Smooth muscle cell (in vitro differentiated cells): ENCODE results near the gene TMEM150B. TPM values are rescaled to one million over a fixed set of nuclear protein-coding genes. Genes with fewer than 3 reads are reported as not detected.

Source experiments
- polyA plus RNA-seq: library from polyadenylated mRNA; unstranded; fragments of >200 nt; fragmentation: Nextera tagmentation; extraction: Ambion mirVana; gene quantifications from 2 replicates; pipeline ENCODE4 v1.2.1, GENCODE V29; 2016
- total RNA-seq: library from RNA; depleted of rRNA; stranded (reverse); fragments of >200 nt; gene quantifications from 2 replicates; pipeline ENCODE4 v1.2.3, GENCODE V29; 2014

The TMEM150B gene
- total and polyA plus RNA-seq, 2 experiments from 2014 or later: not detected

Other genes starting within 250 kb of the TMEM150B start
- gene EPS8L1, start 249.5 kb downstream of the TMEM150B start, total RNA-seq: 21.4 and 32.9 TPM in 2 replicates
- gene EPS8L1, start 249.5 kb downstream of the TMEM150B start, polyA plus RNA-seq: 16.8 and 32.6 TPM in 2 replicates
- 16.8 and 30.5 TPM in 2 replicates for gene PPP1R12C, start 207.7 kb downstream of the TMEM150B start, total RNA-seq
- 26.1 and 32.1 TPM in 2 replicates for gene PPP1R12C, start 207.7 kb downstream of the TMEM150B start, polyA plus RNA-seq
- 24.9 and 27.1 TPM in 2 replicates for gene TNNT1, start 176.1 kb downstream of the TMEM150B start, total RNA-seq
- 24.5 and 54.0 TPM in 2 replicates for gene TNNT1, start 176.1 kb downstream of the TMEM150B start, polyA plus RNA-seq
- not detected in 2 replicates for gene TNNI3, start 167.6 kb downstream of the TMEM150B start, total RNA-seq
- gene TNNI3, start 167.6 kb downstream of the TMEM150B start, polyA plus RNA-seq: 1.8 and 3.0 TPM in 2 replicates
- gene DNAAF3, start 158.7 kb downstream of the TMEM150B start, total RNA-seq: 0.76 and 1.3 TPM in 2 replicates
- 0.97 and 1.4 TPM in 2 replicates for gene DNAAF3, start 158.7 kb downstream of the TMEM150B start, polyA plus RNA-seq
- not detected in 2 replicates for gene SYT5, start 145.1 kb downstream of the TMEM150B start, total RNA-seq
- gene SYT5, start 145.1 kb downstream of the TMEM150B start, polyA plus RNA-seq: 0.17 TPM in 1 of 2 replicates, not detected in the other
- 0.18 and 0.31 TPM in 2 replicates for gene PTPRH, start 115.8 kb downstream of the TMEM150B start, total RNA-seq
- gene PTPRH, start 115.8 kb downstream of the TMEM150B start, polyA plus RNA-seq: 0.46 TPM in 1 of 2 replicates, not detected in the other
- gene TMEM86B, start 96.6 kb downstream of the TMEM150B start, total RNA-seq: 1.7 and 2.1 TPM in 2 replicates
- gene TMEM86B, start 96.6 kb downstream of the TMEM150B start, polyA plus RNA-seq: 2.6 and 3.3 TPM in 2 replicates
- 26.7 and 31.1 TPM in 2 replicates for gene PPP6R1, start 66.3 kb downstream of the TMEM150B start, total RNA-seq
- 58.0 and 59.9 TPM in 2 replicates for gene PPP6R1, start 66.3 kb downstream of the TMEM150B start, polyA plus RNA-seq
- gene HSPBP1, start 45.2 kb downstream of the TMEM150B start, total RNA-seq: 21.5 and 22.1 TPM in 2 replicates
- 66.5 and 80.0 TPM in 2 replicates for gene HSPBP1, start 45.2 kb downstream of the TMEM150B start, polyA plus RNA-seq
- 5.0 and 10.4 TPM in 2 replicates for gene BRSK1, start 41.3 kb downstream of the TMEM150B start, total RNA-seq
- gene BRSK1, start 41.3 kb downstream of the TMEM150B start, polyA plus RNA-seq: 3.0 and 3.3 TPM in 2 replicates
- gene KMT5C, start 14.5 kb upstream of the TMEM150B start, total RNA-seq: 12.2 and 26.1 TPM in 2 replicates
- 23.2 and 27.2 TPM in 2 replicates for gene KMT5C, start 14.5 kb upstream of the TMEM150B start, polyA plus RNA-seq
- gene COX6B2, start 29.4 kb upstream of the TMEM150B start, total RNA-seq: 0.18 and 0.31 TPM in 2 replicates
- 1.7 and 1.9 TPM in 2 replicates for gene COX6B2, start 29.4 kb upstream of the TMEM150B start, polyA plus RNA-seq
- gene GARIN5B, start 37.9 kb upstream of the TMEM150B start, total RNA-seq: 0.58 TPM in 1 of 2 replicates, not detected in the other
- gene GARIN5B, start 37.9 kb upstream of the TMEM150B start, polyA plus RNA-seq: 0.07 and 0.35 TPM in 2 replicates
- 36.5 and 40.1 TPM in 2 replicates for gene IL11, start 45.1 kb upstream of the TMEM150B start, total RNA-seq
- 66.4 and 68.1 TPM in 2 replicates for gene IL11, start 45.1 kb upstream of the TMEM150B start, polyA plus RNA-seq
- gene TMEM190, start 51.5 kb upstream of the TMEM150B start, total RNA-seq: not detected in 2 replicates
- gene TMEM190, start 51.5 kb upstream of the TMEM150B start, polyA plus RNA-seq: 8.2 and 11.1 TPM in 2 replicates
- 0.58 and 2.6 TPM in 2 replicates for gene TMEM238, start 59.0 kb upstream of the TMEM150B start, total RNA-seq
- 3.3 and 9.3 TPM in 2 replicates for gene TMEM238, start 59.0 kb upstream of the TMEM150B start, polyA plus RNA-seq
- gene RPL28, start 60.6 kb upstream of the TMEM150B start, total RNA-seq: 824 and 1,108 TPM in 2 replicates
- gene RPL28, start 60.6 kb upstream of the TMEM150B start, polyA plus RNA-seq: 515 and 595 TPM in 2 replicates
- gene UBE2S, start 82.4 kb upstream of the TMEM150B start, total RNA-seq: 34.8 and 39.9 TPM in 2 replicates
- gene UBE2S, start 82.4 kb upstream of the TMEM150B start, polyA plus RNA-seq: 162 and 171 TPM in 2 replicates
- gene SHISA7, start 118.0 kb upstream of the TMEM150B start, total RNA-seq: not detected in 2 replicates
- gene SHISA7, start 118.0 kb upstream of the TMEM150B start, polyA plus RNA-seq: not detected in 2 replicates
- 47.3 and 56.5 TPM in 2 replicates for gene ISOC2, start 136.3 kb upstream of the TMEM150B start, total RNA-seq
- gene ISOC2, start 136.3 kb upstream of the TMEM150B start, polyA plus RNA-seq: 37.3 and 61.4 TPM in 2 replicates
- not detected in 2 replicates for gene C19orf85, start 139.4 kb upstream of the TMEM150B start, total RNA-seq
- not detected in 2 replicates for gene C19orf85, start 139.4 kb upstream of the TMEM150B start, polyA plus RNA-seq
- 2.4 and 2.6 TPM in 2 replicates for gene ZNF628, start 151.3 kb upstream of the TMEM150B start, total RNA-seq
- gene ZNF628, start 151.3 kb upstream of the TMEM150B start, polyA plus RNA-seq: 1.3 and 2.0 TPM in 2 replicates
- gene NAT14, start 159.8 kb upstream of the TMEM150B start, total RNA-seq: 14.3 and 17.3 TPM in 2 replicates
- gene NAT14, start 159.8 kb upstream of the TMEM150B start, polyA plus RNA-seq: 67.5 and 72.1 TPM in 2 replicates
- gene SSC5D, start 163.1 kb upstream of the TMEM150B start, total RNA-seq: 3.0 and 3.8 TPM in 2 replicates
- 11.2 and 13.6 TPM in 2 replicates for gene SSC5D, start 163.1 kb upstream of the TMEM150B start, polyA plus RNA-seq
- not detected in 2 replicates for gene SBK2, start 211.8 kb upstream of the TMEM150B start, total RNA-seq
- gene SBK2, start 211.8 kb upstream of the TMEM150B start, polyA plus RNA-seq: not detected in 2 replicates
- not detected in 2 replicates for gene SBK3, start 220.2 kb upstream of the TMEM150B start, total RNA-seq
- gene SBK3, start 220.2 kb upstream of the TMEM150B start, polyA plus RNA-seq: 0.37 TPM in 1 of 2 replicates, not detected in the other